ENCODE results near the gene SPAG5. TPM values are rescaled to one million over a fixed set of nuclear protein-coding genes. Genes with fewer than 3 reads are reported as not detected.

The SPAG5 gene
- total RNA-seq, 1 donor from 2014 or later = 3.2 TPM

DNA sequence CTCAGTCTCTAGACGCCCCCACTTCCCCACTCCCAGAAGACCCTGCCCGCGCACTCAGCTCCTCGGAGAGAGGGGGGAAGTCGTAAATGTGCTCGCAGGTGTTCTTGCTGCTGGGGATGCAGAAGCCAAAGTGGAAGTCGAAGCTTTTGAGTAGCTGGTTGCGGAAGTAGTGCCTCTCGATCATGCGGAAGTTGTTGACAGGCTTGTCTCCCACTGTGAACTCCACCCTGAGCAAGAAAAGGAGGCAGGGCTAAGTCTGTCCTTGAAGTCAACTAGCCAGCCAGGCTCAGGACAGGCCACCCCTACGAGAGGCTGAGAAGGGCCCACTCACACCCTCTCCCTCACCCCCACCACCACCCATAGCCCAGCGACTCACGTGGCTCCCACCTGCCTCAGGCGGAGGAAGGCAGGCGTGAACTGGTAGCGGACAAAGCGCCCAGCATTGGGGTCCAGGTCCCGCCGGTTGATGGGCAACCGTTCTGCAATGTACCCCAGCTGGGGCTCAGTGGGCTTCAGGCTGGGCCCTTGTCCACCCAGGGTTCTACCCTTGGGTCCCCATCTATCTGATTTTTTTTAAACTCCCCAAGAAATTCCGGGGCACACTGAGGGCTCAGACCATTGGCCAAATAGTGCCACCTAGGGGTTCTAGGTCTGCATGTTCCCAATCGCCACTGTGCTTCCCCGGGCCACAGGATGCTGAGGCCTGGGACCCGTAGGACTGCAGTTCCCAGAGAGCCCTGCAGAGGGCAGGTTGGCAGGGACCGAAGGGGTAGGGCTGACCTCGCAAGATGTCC, 51.0 kb downstream of the SPAG5 start:
- Histone ChIP-seq H3K36me3 (peaks cover 10% of the 10 kb centered on the region), H3K27ac (no peak overlapping the region), H3K27me3 (no peaks in the 10 kb centered on the region), H3K4me3 (no peak overlapping the region), H3K4me1 (peaks cover 22% of the 10 kb centered on the region), H3K9me3 (no peaks in the 10 kb centered on the region)
- peak; percentile 93 for TF ChIP-seq CTCF (IDR thresholded peaks at IDR 0.05)
- ATAC-seq (peak; percentile 80), DNase-seq (peak; percentile 87)
- intact Hi-C loops (cut with DNase I) = no loop called here

- no peak for TF ChIP-seq CTCF (IDR thresholded peaks at IDR 0.05)
- DNase-seq = no peak
- Histone ChIP-seq H3K27ac (no peak overlapping the region), H3K9me3 (no peaks in the 10 kb centered on the region), H3K4me1 (peaks cover 20% of the 10 kb centered on the region), H3K4me3 (no peak overlapping the region), H3K36me3 (peaks cover 10% of the 10 kb centered on the region), H3K27me3 (no peaks in the 10 kb centered on the region)
- no peak for ATAC-seq
- intact Hi-C loops (cut with DNase I) = no loop called here
Measured at GRCh38 chr17:28547096-28547622, 51.7 kb downstream of the SPAG5 start.

DNA sequence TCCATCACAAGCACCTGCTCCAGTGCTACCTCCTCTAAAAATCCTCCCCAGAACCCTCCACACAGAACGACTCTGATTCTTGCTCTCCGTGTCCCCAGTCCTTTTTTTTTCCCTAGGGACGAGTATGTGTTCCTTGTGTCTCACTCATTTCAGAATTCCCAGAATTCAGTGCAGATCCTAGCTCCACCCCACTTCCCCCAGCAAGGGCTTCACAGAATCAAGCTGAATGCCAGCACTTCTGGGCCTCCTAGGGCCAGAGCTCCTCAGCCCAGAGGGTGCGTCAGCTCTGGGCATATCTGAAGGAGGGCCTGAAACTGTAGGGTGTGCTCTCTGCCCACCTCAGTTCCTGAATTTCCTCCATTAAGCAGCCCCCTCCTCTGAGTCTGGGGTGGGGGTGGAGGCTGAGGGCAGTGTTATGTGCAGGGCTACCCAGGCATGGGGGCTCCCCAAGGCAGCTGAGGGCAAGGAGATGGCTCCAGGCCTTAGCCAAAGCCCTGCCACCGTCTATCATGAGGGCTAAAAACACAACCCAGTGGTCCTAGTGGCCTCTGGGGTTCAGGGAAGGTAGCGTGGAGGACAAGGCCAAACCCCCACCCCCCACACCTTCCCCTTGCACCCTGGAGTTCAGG, 52.9 kb downstream of the SPAG5 start:
- DNase-seq (no peak), ATAC-seq (no peak)
- no peaks in the 10 kb centered on the region for H3K9me3 ChIP-seq
- H3K27ac ChIP-seq = no peak overlapping the region
- H3K4me1 ChIP-seq = peaks cover 11% of the 10 kb centered on the region
- H3K27me3 ChIP-seq = no peaks in the 10 kb centered on the region
- peaks cover 10% of the 10 kb centered on the region for H3K36me3 ChIP-seq
- no peak for TF ChIP-seq CTCF (IDR thresholded peaks at IDR 0.05)
- H3K4me3 ChIP-seq = no peak overlapping the region
- intact Hi-C loops (cut with DNase I) = no loop called here

- intact Hi-C loops (cut with DNase I) = no loop called here
- Histone ChIP-seq H3K4me1 (peaks cover 11% of the 10 kb centered on the region), H3K27me3 (no peaks in the 10 kb centered on the region), H3K4me3 (no peak overlapping the region), H3K27ac (no peak overlapping the region), H3K9me3 (no peaks in the 10 kb centered on the region), H3K36me3 (peaks cover 10% of the 10 kb centered on the region)
- ATAC-seq (no peak), DNase-seq (no peak)
- no peak for TF ChIP-seq CTCF (IDR thresholded peaks at IDR 0.05)
Measured at GRCh38 chr17:28545141-28545503, 53.7 kb downstream of the SPAG5 start.

- H3K9me3 ChIP-seq = no peaks in the 10 kb centered on the region
- DNase-seq (no peak), ATAC-seq (no peak)
- no peak overlapping the region for H3K27ac ChIP-seq
- H3K4me3 ChIP-seq = no peak overlapping the region
- H3K36me3 ChIP-seq = peaks cover 10% of the 10 kb centered on the region
- TF ChIP-seq CTCF (IDR thresholded peaks at IDR 0.05) = no peak
- no peaks in the 10 kb centered on the region for H3K27me3 ChIP-seq
- H3K4me1 ChIP-seq = peaks cover 9% of the 10 kb centered on the region
- intact Hi-C loops (cut with DNase I) = no loop called here
Measured at GRCh38 chr17:28544402-28545140, 54.3 kb downstream of the SPAG5 start.

All from upper lobe of right lung (tissue), 1 donor.